Measurements from ENCODE around the gene SCAMP4.

The SCAMP4 gene, protein sequence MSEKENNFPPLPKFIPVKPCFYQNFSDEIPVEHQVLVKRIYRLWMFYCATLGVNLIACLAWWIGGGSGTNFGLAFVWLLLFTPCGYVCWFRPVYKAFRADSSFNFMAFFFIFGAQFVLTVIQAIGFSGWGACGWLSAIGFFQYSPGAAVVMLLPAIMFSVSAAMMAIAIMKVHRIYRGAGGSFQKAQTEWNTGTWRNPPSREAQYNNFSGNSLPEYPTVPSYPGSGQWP

DNA sequence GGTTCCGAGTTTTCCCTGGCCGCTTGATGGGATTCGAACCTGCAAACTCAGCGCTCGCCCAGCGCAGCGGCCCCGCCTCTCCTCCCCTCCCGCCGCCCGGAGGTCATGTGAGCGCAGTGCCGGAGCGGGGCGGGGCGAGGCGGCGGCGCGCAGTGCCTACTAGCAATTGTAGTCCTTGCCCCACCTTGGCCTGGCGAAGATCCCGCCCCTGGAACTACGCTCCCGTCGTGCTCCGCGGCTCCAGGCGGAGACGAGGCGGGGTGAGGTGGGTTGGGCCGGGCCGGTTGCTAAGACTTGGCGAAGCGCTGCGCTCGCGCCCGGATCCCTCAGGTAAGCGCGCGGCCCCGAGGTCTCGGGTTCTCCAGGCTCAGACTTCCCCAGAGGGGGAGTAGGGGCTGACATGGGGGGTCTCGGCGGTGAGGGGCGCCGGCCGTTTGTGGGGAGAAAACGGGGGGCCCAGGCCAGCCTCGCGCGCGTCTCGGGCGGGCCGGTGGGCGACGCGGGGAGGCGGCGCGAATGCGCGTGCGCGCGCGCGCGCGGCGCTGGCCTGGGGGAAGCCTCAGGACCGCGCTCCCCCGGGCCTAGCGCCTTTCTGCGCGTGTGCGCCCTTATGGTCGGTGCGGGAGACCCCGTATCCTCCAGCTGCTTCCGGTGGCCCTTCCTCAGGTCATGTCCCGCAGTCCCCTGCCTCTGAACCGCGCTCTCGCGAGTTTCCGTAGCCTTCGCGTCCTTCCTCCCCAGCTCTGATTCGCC is at the start of gene SCAMP4, which contains the start of gene ADAT3:
SCAMP4 (plus strand) TSS at position 290 of the 753 bp plus-strand sequence. CDS start 9,621 bp downstream, outside the sequence.
ADAT3 (plus strand) TSS at position 290 of the 753 bp plus-strand sequence. CDS start 6,649 bp downstream, outside the sequence.
- DNase-seq (ENCODE audit: low read depth in 2 of 2) = peak; percentile 96 to 98

DNA sequence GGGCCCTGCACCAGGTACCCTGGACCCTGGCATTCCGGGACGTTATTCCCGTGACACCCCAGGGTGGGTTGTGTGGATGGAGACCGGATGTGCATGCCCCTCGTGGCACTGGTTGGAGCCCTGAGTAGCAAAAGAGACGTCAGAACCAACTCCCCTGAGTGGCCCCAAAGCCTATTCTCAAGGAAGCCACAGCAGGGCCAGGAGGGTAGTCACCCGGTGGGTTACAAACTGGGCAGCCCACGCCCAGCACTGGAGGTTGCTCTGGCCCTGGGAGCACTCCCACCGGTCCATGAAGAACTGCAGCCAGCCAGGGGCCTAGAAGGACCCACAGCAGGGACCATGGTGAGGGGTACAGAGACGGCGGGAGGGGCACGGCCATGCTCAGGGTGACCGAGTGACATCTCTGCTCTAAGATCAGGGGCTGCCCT is 49.4 kb upstream of the SCAMP4 start:
- no peak for DNase-seq (ENCODE audit: low read depth in 2 of 2)

- no peak for DNase-seq (ENCODE audit: low read depth in 2 of 2)
These were observed 48.9 kb upstream of the SCAMP4 start for GRCh38 chr19:1856345-1856697.

DNA sequence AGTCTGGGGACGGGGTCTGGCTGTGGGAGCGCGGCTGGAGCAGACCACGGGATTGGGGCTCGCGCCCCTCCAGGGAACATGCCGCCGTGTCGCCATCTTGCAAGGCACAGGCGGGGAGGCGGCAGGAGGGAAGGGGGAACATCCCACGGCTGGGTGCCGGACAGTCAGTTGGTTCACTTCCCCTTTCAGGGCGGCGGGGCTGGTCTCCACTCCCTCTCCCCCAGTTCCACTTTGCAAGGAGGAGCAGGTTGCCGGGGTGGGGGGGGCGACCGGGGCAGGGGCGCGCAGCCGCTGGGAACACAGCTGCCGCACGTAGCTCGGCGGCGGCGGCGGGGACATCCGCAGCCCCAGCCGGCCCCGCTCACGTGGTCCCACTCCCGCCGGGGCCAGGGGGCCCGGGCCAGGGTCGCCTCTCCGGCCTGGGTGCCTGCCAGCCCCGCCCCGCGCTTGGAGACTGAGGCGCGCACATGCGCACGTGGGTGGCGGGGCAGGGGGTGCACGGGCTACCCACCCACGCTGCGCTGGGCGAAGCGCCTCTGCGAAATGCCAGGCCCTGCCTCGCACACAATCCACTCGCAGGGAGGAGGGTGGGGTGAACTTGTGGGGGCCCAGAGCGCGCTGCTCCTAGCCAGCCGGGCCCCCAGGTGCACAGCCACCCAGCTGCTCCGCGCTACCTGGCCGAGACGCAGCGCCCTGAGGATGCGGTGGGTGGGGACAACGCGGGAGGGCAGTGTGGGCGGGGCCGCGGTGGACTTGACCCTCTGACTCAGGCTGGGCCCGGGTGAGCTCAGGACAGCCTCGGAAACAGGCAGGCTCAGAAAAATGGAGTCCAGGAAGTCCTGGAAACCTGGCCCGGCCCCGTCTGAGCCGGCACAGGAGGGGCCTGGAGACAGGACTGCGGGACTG is 48.2 kb upstream of the SCAMP4 start:
- DNase-seq (ENCODE audit: low read depth in 2 of 2) = peak; percentile 47 to 48

DNA sequence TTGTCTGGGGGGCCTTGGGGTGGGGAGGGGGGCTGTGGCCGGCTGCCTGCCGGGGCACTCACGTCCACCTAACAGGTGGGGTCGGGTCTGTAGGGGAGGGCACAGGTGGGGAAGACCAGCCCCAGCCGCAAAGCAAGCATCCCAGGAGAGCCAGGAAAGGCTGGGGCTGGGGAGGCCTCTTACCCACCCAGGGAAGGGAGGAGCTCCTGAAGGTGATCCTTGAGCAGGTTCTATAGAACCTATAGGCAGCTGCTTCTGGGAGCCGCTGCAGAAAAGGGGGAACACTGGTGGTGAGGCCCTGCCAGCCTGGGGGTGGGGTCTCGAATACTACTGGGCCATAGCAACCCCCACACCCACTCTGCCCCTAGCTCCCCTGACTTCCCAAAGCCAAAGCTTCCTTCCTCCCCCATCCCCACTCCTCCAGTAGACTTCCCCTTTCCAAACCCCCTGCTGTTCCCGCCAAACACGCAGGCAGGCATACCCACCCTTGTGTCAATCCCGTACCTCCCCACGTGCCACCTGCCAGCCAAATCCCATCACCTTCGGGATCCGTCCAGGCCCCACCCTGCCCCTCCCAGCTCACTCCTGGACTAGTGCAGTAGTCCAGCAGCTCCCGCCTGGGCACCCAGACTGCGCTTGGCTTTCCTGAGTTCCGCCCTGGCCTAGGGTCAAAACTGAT is 47.4 kb upstream of the SCAMP4 start:
- DNase-seq (ENCODE audit: low read depth in 2 of 2) = no peak

- no peak for DNase-seq (ENCODE audit: low read depth in 2 of 2)
These were observed 46.7 kb upstream of the SCAMP4 start for GRCh38 chr19:1858412-1859081.

GRCh38 chr19:1859331-1859781 is 45.8 kb upstream of the SCAMP4 start:
- no peak for DNase-seq (ENCODE audit: low read depth in 2 of 2)

GRCh38 chr19:1860042-1860775 is 45.0 kb upstream of the SCAMP4 start:
- DNase-seq (ENCODE audit: low read depth in 2 of 2) = peak in 1 of 2 donors; percentile 43

GRCh38 chr19:1860821-1861598 is 44.2 kb upstream of the SCAMP4 start:
- DNase-seq (ENCODE audit: low read depth in 2 of 2) = no peak

- DNase-seq (ENCODE audit: low read depth in 2 of 2) = no peak
These were observed 43.6 kb upstream of the SCAMP4 start for GRCh38 chr19:1861599-1862031.

GRCh38 chr19:1862068-1862423 is 43.2 kb upstream of the SCAMP4 start:
- no peak for DNase-seq (ENCODE audit: low read depth in 2 of 2)

- peak; percentile 42 to 66 for DNase-seq (ENCODE audit: low read depth in 2 of 2)
These were observed 42.5 kb upstream of the SCAMP4 start for GRCh38 chr19:1862424-1863327.

DNA sequence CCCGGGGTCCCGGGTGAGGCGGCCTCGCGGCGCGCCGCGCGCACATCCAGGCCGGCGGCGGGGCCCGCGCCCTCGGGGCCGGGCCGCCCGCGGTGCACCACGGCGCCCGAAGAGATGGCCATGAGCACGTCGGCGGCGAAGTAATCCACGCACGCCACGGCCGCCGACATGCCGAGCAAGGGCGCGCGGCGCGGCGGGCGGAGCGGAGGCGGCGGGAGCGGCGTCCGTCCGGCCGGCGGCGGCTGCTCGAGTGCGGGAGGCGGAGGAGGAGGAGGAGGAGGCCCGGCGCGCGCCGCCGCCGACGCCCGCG is 41.9 kb upstream of the SCAMP4 start, which contains the start of gene KLF16:
KLF16 (minus strand) TSS at position 252 of the 310 bp plus-strand sequence; CDS start at position 170, 82 bp downstream.
- no peak for DNase-seq (ENCODE audit: low read depth in 2 of 2)

GRCh38 chr19:1863638-1864479 is 41.3 kb upstream of the SCAMP4 start:
- DNase-seq (ENCODE audit: low read depth in 2 of 2) = peak; percentile 88 to 94

- peak; percentile 39 to 60 for DNase-seq (ENCODE audit: low read depth in 2 of 2)
These were observed 40.6 kb upstream of the SCAMP4 start for GRCh38 chr19:1864480-1865171.

DNA sequence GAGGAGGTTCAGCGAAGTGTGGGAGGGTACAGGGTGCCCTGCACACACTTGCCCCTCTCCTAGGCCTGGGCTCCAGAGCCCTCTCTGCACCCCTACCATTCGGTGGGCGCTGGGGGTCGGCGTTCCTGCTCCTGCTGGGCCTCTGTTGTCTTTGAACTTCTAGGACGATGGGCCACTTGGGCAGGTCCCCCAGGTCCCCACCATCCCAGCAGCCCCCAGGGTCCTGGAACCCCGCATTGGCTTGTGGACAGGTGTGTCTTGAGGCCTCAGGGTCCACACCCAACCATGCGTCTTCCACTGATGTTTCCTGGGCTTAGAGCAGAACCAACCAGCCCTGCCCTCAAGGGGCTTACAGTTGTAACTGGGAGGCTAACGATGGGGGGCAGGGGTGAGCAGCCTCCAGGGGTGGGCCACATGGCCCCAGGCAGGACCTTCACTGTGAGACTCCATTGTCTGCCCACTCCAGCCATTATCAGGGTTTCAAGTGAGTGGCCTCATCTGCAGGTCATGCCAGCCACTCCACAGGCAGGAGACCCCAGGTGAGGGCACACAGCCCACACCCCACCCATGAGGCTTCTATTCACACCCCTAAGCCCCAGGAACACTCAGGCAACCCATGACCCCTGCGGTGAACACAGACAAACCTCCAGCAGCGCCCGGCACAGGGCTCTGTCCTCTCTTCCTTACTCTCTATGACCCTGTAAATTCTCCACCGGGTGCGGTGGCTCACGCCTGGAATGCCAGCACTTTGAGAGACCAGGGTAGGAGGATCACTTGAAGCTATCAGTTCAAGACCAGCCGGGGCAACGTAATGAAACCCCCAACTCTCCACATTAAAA is 39.8 kb upstream of the SCAMP4 start:
- DNase-seq (ENCODE audit: low read depth in 2 of 2) = no peak
